Mesenchymal stem cell (in vitro differentiated cells and primary cell): ENCODE data around the gene KDM4E.
"Not testable (repeated sequence)": the region's sequence is repeated elsewhere in the genome, so short reads cannot be mapped to it uniquely, and the experiment has no call there.

Experiments
- DNase-seq: peaks from one replicate; pipeline ENCODE4 v3.0.0-alpha.2; 2013
- H2AFZ ChIP-seq: one replicate; pipeline ENCODE4 v1.6.1; 2013; ENCODE audit warnings: low read depth, mild to moderate bottlenecking, control low read depth, inconsistent platforms, low read length, moderate library complexity
- H2AK5ac ChIP-seq: 2 replicates; pipeline ENCODE4 v1.6.1; 2013; ENCODE audit warnings: low read length, moderate library complexity, mild to moderate bottlenecking, inconsistent platforms; ENCODE audit not compliant: severe bottlenecking
- H2BK120ac ChIP-seq: one replicate; pipeline ENCODE4 v1.6.1; 2013; ENCODE audit warnings: low read depth, mild to moderate bottlenecking, inconsistent platforms, low read length, moderate library complexity
- H2BK12ac ChIP-seq, 2 experiments: one replicate each; pipeline ENCODE4 v1.6.1; 2013; ENCODE audit warnings: inconsistent platforms in 2 of 2, low read length in 2 of 2, mild to moderate bottlenecking in 2 of 2, moderate library complexity in 2 of 2, control low read depth in 1 of 2
- H2BK15ac ChIP-seq: one replicate; pipeline ENCODE4 v1.6.1; 2013; ENCODE audit warnings: mild to moderate bottlenecking, low read depth, inconsistent platforms; ENCODE audit not compliant: poor library complexity, severe bottlenecking
- H2BK5ac ChIP-seq: 2 replicates; pipeline ENCODE4 v1.6.1; 2013; ENCODE audit warnings: low read depth, mild to moderate bottlenecking, low read length, control low read depth, inconsistent platforms; ENCODE audit not compliant: poor library complexity, severe bottlenecking
- H3K14ac ChIP-seq, 2 experiments: one replicate each; pipeline ENCODE4 v1.6.1; 2013; ENCODE audit warnings: inconsistent platforms in 2 of 2, low read length in 2 of 2, control low read depth in 1 of 2, mild to moderate bottlenecking in 1 of 2, moderate library complexity in 1 of 2
- H3K18ac ChIP-seq, 2 experiments: one replicate each; pipeline ENCODE4 v1.6.1; 2013; ENCODE audit warnings: inconsistent platforms in 2 of 2, low read length in 2 of 2, control low read depth in 1 of 2, low read depth in 1 of 2, mild to moderate bottlenecking in 1 of 2
- H3K23ac ChIP-seq, 2 experiments: one replicate each; pipeline ENCODE4 v1.6.1; 2013; ENCODE audit warnings: inconsistent platforms in 2 of 2, low read length in 2 of 2, mild to moderate bottlenecking in 2 of 2, moderate library complexity in 2 of 2, control low read depth in 1 of 2
- H3K27ac ChIP-seq: 2 replicates; pipeline ENCODE4 v1.5.1; 2013; ENCODE audit warnings: mild to moderate bottlenecking, moderate library complexity, low read length, control low read depth, inconsistent platforms; ENCODE audit not compliant: poor library complexity, severe bottlenecking
- H3K27me3 ChIP-seq, 2 experiments: 2 replicates each; pipeline versions ENCODE4 v1.6.1 to v1.7.0; 2013; ENCODE audit warnings: low read length in 2 of 2, mild to moderate bottlenecking in 2 of 2, moderate library complexity in 2 of 2, control low read depth in 1 of 2, inconsistent platforms in 1 of 2; ENCODE audit not compliant: control insufficient read depth in 1 of 2, insufficient read depth in 1 of 2
- H3K36me3 ChIP-seq, 2 experiments: 2 replicates each; pipeline versions ENCODE4 v1.6.1 to v1.7.0; 2013; ENCODE audit warnings: low read length in 2 of 2, control low read depth in 1 of 2, inconsistent platforms in 1 of 2, low read depth in 1 of 2, mild to moderate bottlenecking in 1 of 2; ENCODE audit not compliant: insufficient read depth in 2 of 2, control insufficient read depth in 1 of 2
- H3K4ac ChIP-seq, 2 experiments: one replicate each; pipeline ENCODE4 v1.6.1; 2013; ENCODE audit warnings: inconsistent platforms in 2 of 2, low read length in 2 of 2, mild to moderate bottlenecking in 2 of 2, moderate library complexity in 2 of 2, control low read depth in 1 of 2, low read depth in 1 of 2
- H3K4me1 ChIP-seq: 2 replicates; pipeline ENCODE4 v1.6.1; 2013; ENCODE audit warnings: low read depth, low read length, control low read depth; ENCODE audit not compliant: control insufficient read depth, insufficient read depth
- H3K4me2 ChIP-seq: 2 replicates; pipeline ENCODE4 v1.6.1; 2013; ENCODE audit warnings: low read length, mild to moderate bottlenecking, inconsistent platforms; ENCODE audit not compliant: poor library complexity, severe bottlenecking
- H3K4me3 ChIP-seq, 2 experiments: 2 replicates each; pipeline versions ENCODE4 v1.5.1 to v1.7.0; 2013; ENCODE audit warnings: low read length in 2 of 2, mild to moderate bottlenecking in 2 of 2, control low read depth in 1 of 2, low read depth in 1 of 2; ENCODE audit not compliant: insufficient read depth in 1 of 2
- H3K79me1 ChIP-seq: replicated peaks from 2 replicates; pipeline ENCODE4 v1.6.1; 2013; ENCODE audit warnings: mild to moderate bottlenecking, control low read depth, low read length, inconsistent platforms; ENCODE audit not compliant: poor library complexity, severe bottlenecking
- H3K9ac ChIP-seq: 2 replicates; pipeline ENCODE4 v1.7.0; 2013; ENCODE audit warnings: mild to moderate bottlenecking, low read length, moderate library complexity
- H3K9me3 ChIP-seq: 2 replicates; pipeline ENCODE4 v1.7.0; 2013; ENCODE audit warnings: mild to moderate bottlenecking, low read length; ENCODE audit not compliant: control insufficient read depth
- H4K8ac ChIP-seq: one replicate; pipeline ENCODE4 v1.6.1; 2013; ENCODE audit warnings: inconsistent platforms, mild to moderate bottlenecking, low read length, moderate library complexity
- H4K91ac ChIP-seq: one replicate; pipeline ENCODE4 v1.6.1; 2013; ENCODE audit warnings: mild to moderate bottlenecking, low read length, inconsistent platforms
- WGBS: methylation state at CpG from one replicate; pipeline ENCODE4 v1.1.7; 2013; ENCODE audit warnings: mixed read lengths; 5-methylcytosine and 5-hydroxymethylcytosine counted together

The KDM4E gene

DNA sequence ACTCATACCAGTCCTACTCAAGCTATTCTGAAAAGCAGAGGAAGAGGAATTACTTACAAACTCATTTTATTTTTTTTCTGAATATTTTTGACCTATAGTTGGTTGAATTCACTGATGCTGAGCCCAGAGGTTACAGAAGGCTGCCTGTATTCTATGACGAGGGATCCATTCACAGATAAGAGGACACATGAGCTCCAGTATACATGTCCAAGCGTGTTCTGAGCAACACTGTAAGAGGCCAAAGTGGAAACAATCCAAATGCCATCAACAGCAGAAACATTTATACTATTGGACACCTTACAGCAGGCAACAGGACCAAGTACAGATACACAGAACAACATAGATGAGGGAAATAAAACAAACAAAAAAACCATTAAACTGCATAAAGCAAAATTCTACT is 10.3 kb downstream of the KDM4E start:
- H3K4me3 ChIP-seq, result no peak overlapping the region
- no peak overlapping the region for H2BK12ac ChIP-seq
- H3K4ac ChIP-seq, result no peak overlapping the region
- H3K9ac ChIP-seq, result no peak overlapping the region
- no peak for DNase-seq
- H4K8ac ChIP-seq, result no peak overlapping the region
- H3K4me1 ChIP-seq, result no peaks in the 10 kb centered on the region
- no peaks in the 10 kb centered on the region for H3K36me3 ChIP-seq
- H3K23ac ChIP-seq, result no peak overlapping the region
- H3K4me2 ChIP-seq, result no peak overlapping the region
- H2AFZ ChIP-seq, result no peak overlapping the region
- H4K91ac ChIP-seq, result no peak overlapping the region
- no peak overlapping the region for H2BK15ac ChIP-seq
- no peak overlapping the region for H2BK5ac ChIP-seq
- H3K9me3 ChIP-seq, result peaks cover 11% of the 10 kb centered on the region
- H3K27ac ChIP-seq, result no peak overlapping the region
- H2AK5ac ChIP-seq, result no peak overlapping the region
- H3K14ac ChIP-seq, result no peak overlapping the region
- no peaks in the 10 kb centered on the region for H3K79me1 ChIP-seq
- H2BK120ac ChIP-seq, result no peak overlapping the region
- WGBS, result 81% methylated on average over 2 of the region's 2 CpGs
- H3K18ac ChIP-seq, result no peak overlapping the region
- H3K27me3 ChIP-seq, result peaks cover 5 to 28% of the 10 kb centered on the region in 2 experiments

DNA sequence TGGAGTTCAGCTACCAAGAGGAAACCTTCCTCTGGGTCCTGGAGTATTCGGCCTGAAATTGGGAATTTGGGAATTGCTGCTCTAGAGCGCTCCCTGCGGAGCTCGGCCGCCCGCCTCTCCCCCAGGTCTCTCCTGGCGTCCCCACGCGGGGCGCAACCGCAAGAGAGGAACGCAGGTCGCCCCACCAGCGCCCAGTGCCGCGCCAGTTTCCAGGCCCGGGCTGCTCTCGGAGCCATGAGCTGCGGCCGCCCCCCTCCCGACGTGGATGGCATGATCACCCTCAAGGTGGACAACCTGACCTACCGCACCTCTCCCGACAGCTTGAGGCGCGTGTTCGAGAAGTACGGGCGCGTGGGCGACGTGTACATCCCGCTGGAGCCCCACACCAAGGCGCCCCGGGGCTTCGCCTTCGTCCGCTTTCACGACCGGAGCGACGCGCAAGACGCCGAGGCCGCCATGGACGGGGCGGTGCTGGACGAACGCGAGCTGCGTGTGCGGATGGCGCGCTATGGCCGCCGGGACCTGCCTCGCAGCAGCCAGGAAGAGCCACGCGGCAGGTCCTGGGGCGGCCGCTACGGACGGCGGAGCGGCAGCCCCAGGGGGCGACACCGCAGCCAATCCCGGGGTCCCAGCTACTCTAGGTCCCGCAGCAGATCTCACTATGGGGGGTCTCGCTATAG is 12.4 kb downstream of the KDM4E start:
- not testable (repeated sequence) for H3K4me2 ChIP-seq, H3K4ac ChIP-seq, H3K36me3 ChIP-seq, H2BK5ac ChIP-seq, H2AK5ac ChIP-seq, H3K23ac ChIP-seq, H4K91ac ChIP-seq, H3K9ac ChIP-seq, H4K8ac ChIP-seq, H3K79me1 ChIP-seq, H2BK15ac ChIP-seq, H3K18ac ChIP-seq, H3K27ac ChIP-seq, H3K4me1 ChIP-seq, H2BK12ac ChIP-seq, H2BK120ac ChIP-seq, H2AFZ ChIP-seq, H3K9me3 ChIP-seq, H3K14ac ChIP-seq, DNase-seq
- peak overlapping the region in 1 of 2 experiments; percentile 60 for H3K4me3 ChIP-seq
- 97% methylated on average over 71 of the region's 71 CpGs for WGBS
- peaks cover 3 to 32% of the 10 kb centered on the region in 2 experiments for H3K27me3 ChIP-seq

DNA sequence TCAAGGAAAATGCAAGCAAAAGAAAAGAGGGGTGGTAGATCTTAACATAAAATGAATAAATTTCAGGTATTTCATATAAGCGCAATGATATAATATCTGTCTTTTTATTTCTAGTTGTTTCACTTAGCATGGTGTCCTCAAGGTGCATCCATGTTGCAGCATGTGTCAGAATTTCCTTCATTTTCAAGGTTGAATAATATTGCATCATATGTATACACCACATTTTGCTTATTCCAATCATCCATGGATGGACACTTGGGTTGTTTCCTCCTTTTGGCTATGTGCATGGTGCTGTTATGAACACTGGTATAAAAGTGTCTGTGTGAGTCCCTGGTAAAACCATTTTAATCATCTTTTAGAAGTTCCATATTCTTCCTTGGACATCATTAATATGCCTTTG is 17.2 kb downstream of the KDM4E start:
- Histone ChIP-seq H4K8ac (no peak overlapping the region), H3K18ac (no peak overlapping the region), H3K36me3 (no peaks in the 10 kb centered on the region), H2AFZ (no peak overlapping the region), H3K4ac (no peak overlapping the region), H3K4me3 (no peak overlapping the region), H2BK15ac (no peak overlapping the region), H2BK12ac (no peak overlapping the region), H4K91ac (no peak overlapping the region), H3K23ac (no peak overlapping the region), H3K4me1 (no peaks in the 10 kb centered on the region), H2BK5ac (no peak overlapping the region), H3K79me1 (no peaks in the 10 kb centered on the region), H3K9ac (no peak overlapping the region), H2AK5ac (no peak overlapping the region), H3K27ac (no peak overlapping the region), H3K4me2 (no peak overlapping the region), H3K27me3 (peaks cover 28 to 62% of the 10 kb centered on the region in 2 experiments), H2BK120ac (no peak overlapping the region), H3K14ac (no peak overlapping the region), H3K9me3 (no peaks in the 10 kb centered on the region)
- no peak for DNase-seq
- no CpG with 5 or more reads among the region's 1 CpG for WGBS

- no peak overlapping the region for H2BK15ac ChIP-seq
- no peak overlapping the region for H3K14ac ChIP-seq
- no peaks in the 10 kb centered on the region for H3K79me1 ChIP-seq
- H3K36me3 ChIP-seq, result no peaks in the 10 kb centered on the region
- H3K27ac ChIP-seq, result no peak overlapping the region
- H4K8ac ChIP-seq, result no peak overlapping the region
- no peak overlapping the region for H2BK120ac ChIP-seq
- no peak for DNase-seq
- peak overlapping the region in 1 of 2 experiments; percentile 28 for H3K18ac ChIP-seq
- no peak overlapping the region for H2BK5ac ChIP-seq
- no peak overlapping the region for H2AFZ ChIP-seq
- H3K4me3 ChIP-seq, result no peak overlapping the region
- WGBS, result 82% methylated on average over 3 of the region's 3 CpGs
- H3K4ac ChIP-seq, result no peak overlapping the region
- H3K9ac ChIP-seq, result no peak overlapping the region
- no peak overlapping the region for H4K91ac ChIP-seq
- H3K27me3 ChIP-seq, result peaks cover 28 to 55% of the 10 kb centered on the region in 2 experiments
- peak overlapping the region in 1 of 2 experiments; percentile 6 for H2BK12ac ChIP-seq
- no peak overlapping the region for H3K23ac ChIP-seq
- H3K9me3 ChIP-seq, result no peaks in the 10 kb centered on the region
- H3K4me1 ChIP-seq, result no peaks in the 10 kb centered on the region
- no peak overlapping the region for H2AK5ac ChIP-seq
- no peak overlapping the region for H3K4me2 ChIP-seq
Observed at GRCh38 chr11:95042906-95043305, 17.8 kb downstream of the KDM4E start.
